GM19099 (cell line): Measurements from ENCODE around the gene SYNPO.

Experiments used
- POLR2A ChIP-seq: IDR thresholded peaks from 3 replicates; pipeline ENCODE4 v1.6.1; 2011; ENCODE audit warnings: low read depth; ENCODE audit not compliant: insufficient read length; ENCODE audit errors: extremely low read depth

The SYNPO gene

GRCh38 chr5:150615141-150615699, 25.2 kb upstream of the SYNPO start:
- TF ChIP-seq POLR2A: no peak

- no peak for TF ChIP-seq POLR2A
Measured at GRCh38 chr5:150616024-150616470, 24.4 kb upstream of the SYNPO start.

- TF ChIP-seq POLR2A: no peak
Measured at GRCh38 chr5:150616506-150616905, 24.0 kb upstream of the SYNPO start.

- no peak for TF ChIP-seq POLR2A
Measured at GRCh38 chr5:150618163-150618562, 22.3 kb upstream of the SYNPO start.

GRCh38 chr5:150618588-150619281, 21.7 kb upstream of the SYNPO start:
- TF ChIP-seq POLR2A: no peak

- TF ChIP-seq POLR2A: no peak
Measured at GRCh38 chr5:150619359-150620230, 20.9 kb upstream of the SYNPO start.

DNA sequence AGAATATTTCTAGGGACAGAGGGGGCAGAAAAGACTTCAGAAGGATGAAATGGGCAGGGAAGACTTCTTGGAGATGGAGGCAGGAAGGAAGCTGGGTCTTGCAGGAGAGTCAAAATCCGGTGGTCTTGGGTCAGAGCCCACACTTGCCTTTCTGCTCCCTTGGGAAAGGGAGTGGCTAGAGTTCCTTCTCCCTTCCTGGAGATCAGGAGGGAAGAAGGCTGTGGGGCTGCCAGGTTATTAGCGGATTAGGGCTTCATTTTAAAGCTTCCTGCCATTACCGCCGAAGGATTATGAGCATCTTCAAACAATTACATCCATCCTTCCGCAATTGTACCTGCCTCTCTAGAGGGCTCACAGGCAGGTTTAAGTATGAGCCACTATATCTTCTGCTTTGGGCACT, 19.2 kb upstream of the SYNPO start:
- TF ChIP-seq POLR2A: no peak

- no peak for TF ChIP-seq POLR2A
Measured at GRCh38 chr5:150622157-150622556, 18.3 kb upstream of the SYNPO start.

GRCh38 chr5:150623152-150623877, 17.1 kb upstream of the SYNPO start:
- no peak for TF ChIP-seq POLR2A

DNA sequence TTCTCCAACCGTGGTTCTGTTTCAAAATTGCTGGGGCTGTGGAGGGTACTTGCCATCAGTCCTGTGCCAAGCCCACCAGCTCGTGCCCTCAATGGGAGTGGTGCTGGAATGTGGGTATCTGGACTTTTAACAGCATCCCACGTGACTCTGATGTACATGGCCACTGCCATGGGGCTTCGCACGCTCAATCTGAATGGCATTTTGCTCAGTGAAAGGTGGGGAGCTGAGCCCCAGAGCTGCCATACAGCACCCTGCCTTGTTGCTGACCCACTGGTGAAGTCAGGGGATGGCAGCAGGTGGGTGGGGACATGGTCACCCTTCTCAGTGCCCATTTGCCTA, 16.6 kb upstream of the SYNPO start:
- TF ChIP-seq POLR2A: no peak

GRCh38 chr5:150624334-150625163, 15.9 kb upstream of the SYNPO start:
- peak; percentile 15 for TF ChIP-seq POLR2A

GRCh38 chr5:150625164-150625535, 15.3 kb upstream of the SYNPO start:
- no peak for TF ChIP-seq POLR2A

DNA sequence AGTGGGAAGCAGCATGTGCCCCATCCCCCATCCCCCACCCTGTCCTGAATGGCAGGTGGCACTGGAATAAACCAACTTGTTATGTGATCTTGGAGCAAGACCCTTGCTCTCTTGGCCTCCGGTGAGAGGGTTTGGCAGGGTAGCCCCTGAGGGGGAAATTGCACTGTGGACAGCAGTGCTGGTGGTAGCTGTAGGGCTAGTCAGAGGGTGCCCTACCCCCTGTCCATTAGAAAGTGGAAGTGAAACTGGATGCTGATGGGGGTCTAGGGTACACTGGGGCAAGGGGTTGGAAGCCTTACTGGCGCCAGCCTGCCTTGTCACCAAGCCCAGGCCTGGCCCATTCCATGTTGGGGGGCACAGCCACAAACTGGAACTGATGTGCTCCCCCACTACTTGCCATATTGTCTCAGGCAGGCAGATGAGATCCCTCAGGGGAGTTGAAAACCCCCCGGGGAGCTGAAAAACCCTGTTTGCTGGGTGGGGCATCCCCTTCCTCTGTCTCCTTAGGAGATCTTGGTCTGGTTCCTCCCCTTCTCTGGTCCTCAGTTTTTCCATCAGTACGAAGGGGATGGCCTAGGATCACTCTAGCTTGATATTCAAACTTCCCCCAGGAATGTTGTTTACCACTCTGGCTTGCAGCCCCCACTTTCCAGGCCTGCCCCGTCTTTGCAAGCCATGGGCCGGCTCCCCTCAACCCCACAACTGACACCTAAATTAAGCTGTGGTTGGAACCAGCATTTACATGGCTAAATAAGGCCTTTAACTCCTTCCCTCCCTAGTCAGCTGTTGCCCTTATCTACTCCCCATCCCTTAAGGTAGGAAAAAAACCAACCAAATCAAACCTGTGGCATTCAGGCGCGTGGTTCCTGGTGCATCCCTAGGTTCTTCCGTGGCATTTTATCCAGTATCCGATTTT, 14.4 kb upstream of the SYNPO start:
- TF ChIP-seq POLR2A: peak; percentile 35

- no peak for TF ChIP-seq POLR2A
Measured at GRCh38 chr5:150626853-150627276, 13.6 kb upstream of the SYNPO start.
